IMR-90 (cell line): ENCODE results near the gene ASMTL.

Experiments
- BHLHE40 ChIP-seq: fragments of 150-350 bp; IDR thresholded peaks from 2 replicates; pipeline ENCODE4 v1.6.1; 2016; ENCODE audit warnings: mild to moderate bottlenecking, low read depth, low read length
- SMC3 ChIP-seq: fragments of 150-350 bp; IDR thresholded peaks from 2 replicates; pipeline ENCODE4 v1.6.1; 2016; ENCODE audit warnings: low read depth, mild to moderate bottlenecking, antibody characterized with exemption, low read length, moderate library complexity
- TF ChIP-seq, protein P1 (sequence below): conservative IDR thresholded peaks from 2 replicates; pipeline ENCODE4 v1.5.1; 2012; ENCODE audit warnings: mild to moderate bottlenecking, low read depth, low read length, improper control_type of control experiment

DNA sequence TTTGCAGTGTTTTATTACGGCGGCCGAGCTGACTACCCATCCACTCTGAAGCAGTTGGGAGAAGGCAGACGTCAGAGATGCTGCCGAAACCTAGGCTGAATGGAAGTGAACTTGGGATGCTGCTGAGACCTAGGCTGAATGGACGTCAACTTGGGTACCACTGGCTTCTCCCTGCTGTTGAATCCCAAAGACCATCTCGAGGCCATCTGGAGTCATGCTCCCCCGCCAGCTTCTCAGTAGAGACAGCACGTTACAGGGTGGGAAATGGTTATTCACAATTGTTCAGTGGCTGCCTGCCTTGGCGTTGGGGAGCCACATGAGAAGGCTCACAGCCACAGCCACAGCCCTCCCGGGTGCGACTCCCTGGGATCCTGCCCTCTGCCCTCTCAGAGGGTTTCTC, 43.4 kb upstream of the ASMTL start:
- TF ChIP-seq, protein P1, sequence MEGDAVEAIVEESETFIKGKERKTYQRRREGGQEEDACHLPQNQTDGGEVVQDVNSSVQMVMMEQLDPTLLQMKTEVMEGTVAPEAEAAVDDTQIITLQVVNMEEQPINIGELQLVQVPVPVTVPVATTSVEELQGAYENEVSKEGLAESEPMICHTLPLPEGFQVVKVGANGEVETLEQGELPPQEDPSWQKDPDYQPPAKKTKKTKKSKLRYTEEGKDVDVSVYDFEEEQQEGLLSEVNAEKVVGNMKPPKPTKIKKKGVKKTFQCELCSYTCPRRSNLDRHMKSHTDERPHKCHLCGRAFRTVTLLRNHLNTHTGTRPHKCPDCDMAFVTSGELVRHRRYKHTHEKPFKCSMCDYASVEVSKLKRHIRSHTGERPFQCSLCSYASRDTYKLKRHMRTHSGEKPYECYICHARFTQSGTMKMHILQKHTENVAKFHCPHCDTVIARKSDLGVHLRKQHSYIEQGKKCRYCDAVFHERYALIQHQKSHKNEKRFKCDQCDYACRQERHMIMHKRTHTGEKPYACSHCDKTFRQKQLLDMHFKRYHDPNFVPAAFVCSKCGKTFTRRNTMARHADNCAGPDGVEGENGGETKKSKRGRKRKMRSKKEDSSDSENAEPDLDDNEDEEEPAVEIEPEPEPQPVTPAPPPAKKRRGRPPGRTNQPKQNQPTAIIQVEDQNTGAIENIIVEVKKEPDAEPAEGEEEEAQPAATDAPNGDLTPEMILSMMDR, result no peak
- no peak for TF ChIP-seq SMC3
- no peak for TF ChIP-seq BHLHE40
